ENCODE measurements around the gene TET3. TPM values are rescaled to one million over a fixed set of nuclear protein-coding genes. Genes with fewer than 3 reads are reported as not detected.
A peak's percentile ranks its signal among the peaks of the same experiment; 100 is the strongest.

TET3 gene
- total RNA-seq, 4 donors from 2014 or later: 4.3 to 14.1 (median 6.6) TPM

GRCh38 chr2:73999881-74000597 lies 15.3 kb downstream of the TET3 start:
- TF ChIP-seq CTCF (IDR thresholded peaks at IDR 0.05) (no peak), POLR2A (IDR thresholded peaks at IDR 0.05) (no peak), EP300 (IDR thresholded peaks at IDR 0.05) (no peak)
- peak overlapping the region in 1 of 4 donors; percentile 51 for H3K27ac ChIP-seq
- no peaks in the 10 kb centered on the region for H3K36me3 ChIP-seq
- H3K9me3 ChIP-seq: no peaks in the 10 kb centered on the region
- H3K4me1 ChIP-seq: peaks cover 0 to 48% (median 11%) of the 10 kb centered on the region in 4 donors
- H3K27me3 ChIP-seq: no peaks in the 10 kb centered on the region
- DNase-seq (ENCODE audit: low spot score in 2 of 2): no peak
- WGBS, 2 donors: 25 to 31% methylated on average over 9 to 10 of the region's 10 CpGs
- no peak overlapping the region for H3K4me3 ChIP-seq

- H3K36me3 ChIP-seq: no peaks in the 10 kb centered on the region
- TF ChIP-seq POLR2A (IDR thresholded peaks at IDR 0.05): no peak
- no peak for TF ChIP-seq CTCF (IDR thresholded peaks at IDR 0.05)
- TF ChIP-seq EP300 (IDR thresholded peaks at IDR 0.05): no peak
- no peaks in the 10 kb centered on the region for H3K27me3 ChIP-seq
- peaks cover 0 to 54% (median 13%) of the 10 kb centered on the region in 4 donors for H3K4me1 ChIP-seq
- H3K4me3 ChIP-seq: no peak overlapping the region
- H3K9me3 ChIP-seq: no peaks in the 10 kb centered on the region
- DNase-seq (ENCODE audit: low spot score in 2 of 2): no peak
- 73 to 82% methylated on average over 5 of the region's 5 CpGs for WGBS, 2 donors
- H3K27ac ChIP-seq: peak overlapping the region in 1 of 4 donors; percentile 51
Observed at GRCh38 chr2:74000666-74001065, 16.0 kb downstream of the TET3 start.

GRCh38 chr2:74001121-74001520 lies 16.4 kb downstream of the TET3 start:
- no peaks in the 10 kb centered on the region for H3K9me3 ChIP-seq
- no peak for DNase-seq (ENCODE audit: low spot score in 2 of 2)
- no peak for TF ChIP-seq EP300 (IDR thresholded peaks at IDR 0.05)
- TF ChIP-seq CTCF (IDR thresholded peaks at IDR 0.05): no peak
- TF ChIP-seq POLR2A (IDR thresholded peaks at IDR 0.05): no peak
- H3K4me1 ChIP-seq: peaks cover 0 to 58% (median 15%) of the 10 kb centered on the region in 4 donors
- no peaks in the 10 kb centered on the region for H3K36me3 ChIP-seq
- no peak overlapping the region for H3K4me3 ChIP-seq
- WGBS, 2 donors: 81 to 83% methylated on average over 4 of the region's 4 CpGs
- no peaks in the 10 kb centered on the region for H3K27me3 ChIP-seq
- H3K27ac ChIP-seq: peak overlapping the region in 1 of 4 donors; percentile 85

GRCh38 chr2:74001781-74002504 lies 17.2 kb downstream of the TET3 start:
- 13 to 16% methylated on average over 18 to 24 of the region's 24 CpGs for WGBS, 2 donors
- TF ChIP-seq CTCF (IDR thresholded peaks at IDR 0.05): no peak
- TF ChIP-seq EP300 (IDR thresholded peaks at IDR 0.05): no peak
- no peak for TF ChIP-seq POLR2A (IDR thresholded peaks at IDR 0.05)
- H3K27me3 ChIP-seq: no peaks in the 10 kb centered on the region

More at GRCh38 chr2:74001781-74002504, 17.2 kb downstream of the TET3 start:
- DNase-seq (ENCODE audit: low spot score in 2 of 2): no peak
- Histone ChIP-seq H3K27ac (peak overlapping the region in 2 of 4 donors; percentile 19 to 85), H3K4me1 (peaks cover 0 to 66% (median 23%) of the 10 kb centered on the region in 4 donors), H3K36me3 (no peaks in the 10 kb centered on the region), H3K9me3 (no peaks in the 10 kb centered on the region), H3K4me3 (peak overlapping the region; percentile 42 to 73 (median 48))

Measured in tibial nerve (tissue), 4 donors.